ENCODE data around the gene MTMR2. TPM values are rescaled to one million over a fixed set of nuclear protein-coding genes. Genes with fewer than 3 reads are reported as not detected.
"Not testable (repeated sequence)": the region's sequence is repeated elsewhere in the genome, so short reads cannot be mapped to it uniquely, and the experiment has no call there.

The MTMR2 gene
- total RNA-seq, 1 donor from 2014 or later, result 20.8 TPM

GRCh38 chr11:95806464-95806863, 117.4 kb downstream of the MTMR2 start:
- not testable (repeated sequence) for ATAC-seq

- ATAC-seq, result no peak
Measured at GRCh38 chr11:95805869-95806268, 118.0 kb downstream of the MTMR2 start.

GRCh38 chr11:95803973-95804372, 119.9 kb downstream of the MTMR2 start:
- no peak for ATAC-seq

GRCh38 chr11:95802806-95803205, 121.1 kb downstream of the MTMR2 start:
- ATAC-seq, result no peak

GRCh38 chr11:95800438-95800837, 123.5 kb downstream of the MTMR2 start:
- no peak for ATAC-seq

- no peak for ATAC-seq
Measured at GRCh38 chr11:95799546-95799945, 124.4 kb downstream of the MTMR2 start.

- no peak for ATAC-seq
Measured at GRCh38 chr11:95796501-95796900, 127.4 kb downstream of the MTMR2 start.

- no peak for ATAC-seq
Measured at GRCh38 chr11:95795627-95796295, 128.1 kb downstream of the MTMR2 start.

GRCh38 chr11:95794086-95794485, 129.8 kb downstream of the MTMR2 start:
- ATAC-seq, result no peak

GRCh38 chr11:95793116-95793515, 130.8 kb downstream of the MTMR2 start:
- no peak for ATAC-seq

GRCh38 chr11:95792700-95793099, 131.2 kb downstream of the MTMR2 start:
- ATAC-seq, result no peak

- no peak for ATAC-seq
Measured at GRCh38 chr11:95792200-95792599, 131.7 kb downstream of the MTMR2 start.

- ATAC-seq, result no peak
Measured at GRCh38 chr11:95791709-95792033, 132.2 kb downstream of the MTMR2 start.

GRCh38 chr11:95790933-95791708, 132.8 kb downstream of the MTMR2 start:
- ATAC-seq, result peak; percentile 15

GRCh38 chr11:95790123-95790932, 133.6 kb downstream of the MTMR2 start, which contains the start of gene CEP57:
CEP57 (plus strand) TSS chr11:95790498; CDS start chr11:95790699, 201 bp downstream.
- ATAC-seq, result peak; percentile 91

- ATAC-seq, result peak; percentile 94
Measured at GRCh38 chr11:95789506-95790122, 134.3 kb downstream of the MTMR2 start, which contains the start of gene FAM76B. FAM76B (minus strand) TSS chr11:95789782; CDS start chr11:95789478, 304 bp downstream.

- no peak for ATAC-seq
Measured at GRCh38 chr11:95788921-95789505, 134.9 kb downstream of the MTMR2 start.

Other genes with a start within 250 kb of the MTMR2 start
- 13.6 TPM for gene FAM76B, start 134.3 kb downstream of the MTMR2 start, total RNA-seq
- 26.9 TPM for gene CEP57, start 133.6 kb downstream of the MTMR2 start, total RNA-seq